ENCODE data around the gene ZDHHC11. TPM values are rescaled to one million over a fixed set of nuclear protein-coding genes. Genes with fewer than 3 reads are reported as not detected.

The ZDHHC11 gene, protein sequence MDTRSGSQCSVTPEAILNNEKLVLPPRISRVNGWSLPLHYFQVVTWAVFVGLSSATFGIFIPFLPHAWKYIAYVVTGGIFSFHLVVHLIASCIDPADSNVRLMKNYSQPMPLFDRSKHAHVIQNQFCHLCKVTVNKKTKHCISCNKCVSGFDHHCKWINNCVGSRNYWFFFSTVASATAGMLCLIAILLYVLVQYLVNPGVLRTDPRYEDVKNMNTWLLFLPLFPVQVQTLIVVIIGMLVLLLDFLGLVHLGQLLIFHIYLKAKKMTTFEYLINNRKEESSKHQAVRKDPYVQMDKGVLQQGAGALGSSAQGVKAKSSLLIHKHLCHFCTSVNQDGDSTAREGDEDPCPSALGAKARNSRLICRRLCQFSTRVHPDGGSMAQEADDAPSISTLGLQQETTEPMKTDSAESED
- total RNA-seq, result 5.7 TPM

DNA sequence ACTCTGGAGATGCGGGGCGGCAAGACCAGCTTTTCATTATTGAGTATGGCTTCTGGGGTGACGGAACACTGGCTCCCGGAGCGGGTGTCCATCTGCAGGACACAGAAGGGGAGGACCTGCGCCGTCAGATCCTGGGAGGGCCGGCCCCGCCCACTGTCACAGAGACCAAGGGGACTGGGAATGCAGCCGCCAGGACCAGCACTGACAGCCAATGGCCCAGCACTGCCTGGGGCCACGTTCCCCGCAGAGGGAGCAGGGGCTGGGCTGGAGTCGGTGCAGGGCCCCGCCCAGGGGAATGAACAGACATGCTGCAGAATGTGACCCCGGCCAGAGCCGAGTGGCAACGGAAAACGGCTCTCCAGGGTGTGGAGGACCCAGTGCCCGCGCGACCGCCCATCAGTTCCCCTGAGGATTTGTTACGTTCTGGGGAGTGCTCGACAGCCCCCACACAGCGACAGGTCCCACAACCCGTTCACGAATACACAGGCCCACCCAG lies at the start of gene ZDHHC11:
TSS of gene ZDHHC11 (minus strand) at position 476 of the 496 bp plus-strand sequence. CDS start at position 92, 384 bp downstream.
- no peak for DNase-seq (ENCODE audit: low spot score in 2 of 2)

DNA sequence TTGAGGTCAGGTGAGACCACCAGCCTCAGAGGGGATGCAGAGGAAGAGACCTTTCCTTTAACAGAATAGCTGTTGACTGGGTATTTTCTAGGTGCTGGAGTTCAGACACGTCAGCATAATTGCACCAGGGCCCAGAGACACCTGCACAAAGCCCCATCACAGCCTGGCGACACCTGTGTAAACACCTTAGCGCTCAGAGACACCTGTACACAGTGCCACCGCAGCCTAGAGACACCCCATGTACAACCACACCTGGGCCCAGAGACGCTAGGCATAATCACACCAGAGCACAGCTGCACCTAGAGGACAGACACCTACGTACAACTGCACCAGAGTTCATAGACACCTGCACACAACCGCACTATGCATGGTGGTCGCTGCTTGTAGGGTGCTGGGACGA lies 42.9 kb upstream of the ZDHHC11 start:
- DNase-seq (ENCODE audit: low spot score in 2 of 2) (no peak), FAIRE-seq (no peak)

More for the DNA sequence above, at the start of gene ZDHHC11:
- FAIRE-seq, result no peak

DNA sequence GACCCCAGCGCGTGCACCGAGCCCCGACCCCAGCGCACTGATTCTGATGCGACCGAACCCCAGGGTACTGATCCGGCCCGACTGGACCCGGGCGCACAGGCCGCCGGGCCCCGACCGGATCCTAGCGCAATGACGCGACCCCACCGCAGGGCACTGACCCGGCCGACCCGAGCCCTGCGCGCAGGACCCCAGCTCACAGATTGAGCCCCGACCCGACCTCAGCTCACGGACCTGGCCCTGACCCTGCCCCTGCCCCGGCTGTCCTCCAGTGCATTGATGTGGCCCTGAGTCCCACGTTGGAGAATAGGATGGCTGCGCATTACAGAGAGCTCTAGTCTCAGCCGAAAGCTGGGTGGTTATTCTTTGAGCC lies 42.3 kb upstream of the ZDHHC11 start:
- DNase-seq (ENCODE audit: low spot score in 2 of 2) (no peak), FAIRE-seq (no peak)

DNA sequence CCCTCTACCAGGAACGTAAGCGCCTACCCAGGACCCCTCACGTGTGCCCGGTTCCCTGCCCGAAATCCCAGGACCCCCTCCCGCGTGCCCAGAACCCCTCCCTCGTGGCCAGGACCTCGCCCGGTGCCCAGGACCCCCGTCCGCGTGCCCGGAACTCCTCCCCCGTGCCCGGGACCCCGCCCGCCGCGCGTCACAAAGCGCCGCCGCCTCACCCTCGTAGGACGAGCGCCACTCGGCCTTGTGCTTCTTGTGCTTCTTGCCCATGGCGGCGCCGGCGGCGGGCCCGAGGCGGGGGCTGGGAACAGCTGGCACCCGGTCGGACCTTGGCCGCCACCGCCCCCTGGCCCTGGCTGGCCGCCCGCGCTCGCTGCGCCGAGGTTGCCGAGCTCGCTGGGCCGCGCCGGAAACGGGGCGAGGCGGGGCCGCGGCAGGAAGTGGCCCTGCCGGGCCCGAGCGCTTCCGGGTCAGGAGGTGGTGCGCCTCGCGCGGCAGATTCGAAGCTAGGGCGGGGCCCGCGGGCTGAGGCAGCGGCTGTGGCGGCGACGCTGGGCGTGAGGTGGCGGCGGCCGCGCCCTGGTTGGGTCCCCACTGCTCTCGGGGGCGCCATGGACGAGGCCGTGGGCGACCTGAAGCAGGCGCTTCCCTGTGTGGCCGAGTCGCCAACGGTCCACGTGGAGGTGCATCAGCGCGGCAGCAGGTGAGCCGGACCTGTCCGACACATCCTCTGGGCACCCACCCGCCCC lies 41.8 kb upstream of the ZDHHC11 start, which contains the start of the genes BRD9 and TRIP13:
TSS of gene BRD9 (minus strand) at position 408 of the 743 bp plus-strand sequence. CDS start at position 264, 144 bp downstream.
TSS of gene TRIP13 (plus strand) at position 491 of the 743 bp plus-strand sequence. CDS start at position 606, 115 bp downstream.
- FAIRE-seq (no peak), DNase-seq (ENCODE audit: low spot score in 2 of 2) (peak; percentile 100)

DNA sequence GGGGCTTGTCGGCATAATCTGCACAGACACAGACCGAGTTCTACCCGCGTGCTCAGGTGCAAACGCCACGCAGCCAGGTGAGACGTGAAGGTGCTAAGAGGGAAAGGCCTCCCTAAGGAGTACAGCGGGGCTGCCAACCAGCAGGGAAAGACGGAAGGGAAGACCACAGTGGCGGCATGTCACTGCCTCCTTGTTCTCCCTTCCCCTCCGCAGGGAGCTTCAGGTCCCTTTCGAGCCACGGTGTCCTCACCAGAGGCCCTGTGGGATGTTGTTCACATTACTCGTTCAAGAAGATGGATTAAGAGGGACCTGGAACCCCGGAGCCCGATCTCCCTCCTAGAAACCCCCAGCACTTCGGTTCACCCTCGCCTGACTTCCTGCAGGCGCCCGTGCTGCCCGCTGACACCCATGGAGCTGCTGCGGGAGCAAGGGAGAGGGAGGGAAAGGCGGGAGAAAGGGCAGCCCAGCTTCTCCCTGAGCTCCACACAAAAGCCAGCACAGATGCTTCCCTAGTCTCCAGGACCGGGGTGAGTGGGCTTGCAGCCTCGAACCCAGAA lies 41.1 kb upstream of the ZDHHC11 start:
- FAIRE-seq (no peak), DNase-seq (ENCODE audit: low spot score in 2 of 2) (no peak)

DNA sequence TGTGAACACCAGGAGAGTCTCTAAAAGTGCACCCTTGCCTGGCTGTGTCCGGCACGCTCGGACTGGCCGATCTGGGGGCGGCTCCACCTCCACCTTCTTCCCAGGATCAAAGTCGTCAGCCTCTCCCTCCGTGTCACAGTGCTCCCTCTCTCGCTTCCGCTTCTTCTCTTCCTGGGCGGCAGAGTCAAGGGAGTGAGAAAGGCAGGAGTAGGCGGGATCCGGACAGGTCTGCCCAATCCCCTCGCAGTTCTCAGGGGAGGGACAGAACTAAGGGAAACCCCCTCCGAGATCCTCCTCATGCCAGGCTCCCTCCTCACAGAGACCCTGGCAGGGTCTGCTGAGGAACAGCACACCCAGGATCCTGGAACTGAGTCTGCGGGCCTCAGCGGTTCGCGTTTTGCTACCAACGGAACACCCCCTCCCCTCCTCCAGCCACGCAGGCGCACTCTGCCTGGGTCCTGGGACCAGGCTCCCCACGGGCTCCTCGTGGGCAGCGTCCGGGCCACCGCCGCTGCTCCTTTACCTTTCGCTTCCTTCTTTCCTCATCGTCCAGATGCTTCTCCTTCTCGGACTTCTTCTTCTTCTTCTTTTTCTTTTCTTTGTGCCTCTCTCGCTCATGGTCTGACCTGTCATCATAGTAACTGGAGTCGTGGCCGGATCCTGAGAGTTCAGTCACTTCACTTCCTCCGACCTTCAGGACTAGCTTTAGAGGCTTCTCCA lies 40.5 kb upstream of the ZDHHC11 start:
- FAIRE-seq (no peak), DNase-seq (ENCODE audit: low spot score in 2 of 2) (no peak)

DNA sequence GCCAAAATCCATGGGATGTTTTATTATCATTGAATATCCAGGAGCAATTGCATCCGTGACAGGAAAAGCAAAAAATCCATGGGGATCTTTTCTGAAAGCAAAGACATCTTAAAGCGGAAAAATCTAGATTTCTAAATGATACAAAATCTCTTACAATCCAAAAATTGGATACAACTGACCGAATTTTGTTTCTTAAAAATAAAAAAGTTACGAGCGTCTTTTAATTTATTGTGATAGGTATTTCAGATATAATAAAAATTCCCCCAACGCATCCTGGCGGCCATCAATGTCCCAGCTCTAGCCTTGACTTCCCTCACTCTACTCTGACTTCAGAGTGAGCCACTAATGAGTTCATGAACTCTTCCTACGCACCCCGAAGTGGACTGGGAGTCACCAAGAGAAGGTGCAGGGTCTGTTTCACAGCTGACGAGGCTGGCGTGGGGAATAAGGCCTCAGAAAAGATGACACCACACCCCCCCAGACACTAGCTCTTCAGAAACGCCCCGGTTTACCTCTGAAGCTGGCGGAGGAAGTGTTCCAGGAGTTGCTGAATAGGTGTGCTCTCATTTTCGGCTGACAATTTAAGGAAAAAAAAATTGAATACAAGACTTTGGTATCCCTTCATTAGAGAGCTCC lies 38.4 kb upstream of the ZDHHC11 start:
- no peak for DNase-seq (ENCODE audit: low spot score in 2 of 2)
- no peak for FAIRE-seq

DNA sequence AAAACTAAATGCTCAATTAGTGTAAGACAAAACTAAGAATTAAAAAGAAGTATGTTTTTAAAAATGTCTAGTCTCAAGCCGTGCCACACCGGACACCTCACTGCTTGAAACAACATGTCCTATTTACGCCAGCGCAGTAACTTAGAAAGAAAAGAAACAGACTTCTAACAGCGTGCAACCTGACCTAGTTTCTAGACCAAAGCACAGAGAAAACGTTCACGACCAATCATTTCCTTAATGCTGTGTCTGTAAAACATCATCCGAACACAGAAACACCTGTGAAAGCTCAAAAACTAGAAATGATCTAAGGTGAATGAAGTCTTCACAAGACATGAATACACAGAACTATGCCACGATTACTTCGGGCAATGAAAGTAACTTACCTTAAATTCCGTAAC lies 37.9 kb upstream of the ZDHHC11 start:
- no peak for FAIRE-seq
- no peak for DNase-seq (ENCODE audit: low spot score in 2 of 2)

DNA sequence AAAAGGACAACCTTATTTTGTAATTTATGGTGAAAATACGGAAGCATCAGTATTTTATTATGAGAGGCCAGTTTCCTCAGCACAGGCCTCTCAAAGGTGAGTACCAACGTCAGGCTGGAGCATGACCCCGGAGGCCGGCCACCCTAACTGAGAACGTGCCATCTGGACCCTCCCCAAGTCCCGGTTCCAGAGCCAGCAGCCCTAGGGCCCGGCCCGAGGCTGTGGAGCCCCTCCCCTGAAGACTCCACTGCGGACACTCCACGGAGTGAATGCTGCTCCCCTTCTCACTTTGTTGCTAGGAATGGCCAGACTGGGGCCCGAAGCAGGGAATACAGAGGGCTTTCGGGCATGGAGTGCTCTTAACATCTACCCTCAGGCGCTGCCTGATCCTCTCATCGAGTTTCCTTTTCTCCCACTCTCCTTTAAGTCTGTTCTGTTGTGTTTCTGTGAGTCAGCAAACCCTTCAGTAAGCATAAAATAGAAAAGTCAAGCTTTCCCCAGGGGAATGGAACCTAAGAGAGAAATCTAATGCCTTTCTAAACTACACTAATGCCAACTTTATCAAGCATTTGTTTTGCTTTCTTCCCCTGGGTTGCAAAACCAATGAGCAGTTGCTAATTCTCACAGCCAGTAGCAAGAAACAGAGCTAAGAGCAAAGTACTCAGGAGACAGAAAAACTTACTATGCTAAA lies 37.3 kb upstream of the ZDHHC11 start:
- FAIRE-seq, result no peak

DNA sequence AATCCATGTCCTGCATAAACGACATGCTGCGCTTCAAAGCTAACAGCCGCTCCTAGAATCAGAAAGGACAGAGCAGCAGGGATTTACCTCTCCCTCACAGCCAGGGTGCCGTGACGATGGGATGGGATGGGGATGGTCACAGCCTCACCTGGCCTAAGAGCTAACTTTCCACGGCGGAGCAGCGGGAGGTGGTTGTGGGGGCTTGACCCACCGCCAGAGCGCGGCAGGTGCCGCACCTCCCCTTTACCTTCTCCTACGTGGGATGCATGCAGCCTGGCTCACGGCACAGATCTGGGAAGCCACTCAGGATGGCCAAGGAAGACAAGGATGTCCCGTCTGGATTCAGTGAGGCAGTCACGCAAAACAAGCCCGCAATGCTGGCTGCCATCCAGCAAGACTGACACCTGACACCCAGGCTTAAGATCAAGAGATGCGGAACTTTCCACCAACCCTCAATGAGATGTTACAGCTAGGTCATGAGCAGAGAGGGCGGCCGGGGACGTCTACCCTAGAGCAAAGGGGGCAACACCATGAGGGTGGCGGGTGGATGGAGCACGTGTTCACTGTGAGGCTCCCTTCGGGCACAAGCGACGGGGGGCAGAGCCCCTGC lies 36.0 kb upstream of the ZDHHC11 start:
- no peak for DNase-seq (ENCODE audit: low spot score in 2 of 2)
- no peak for FAIRE-seq

More for the DNA sequence above, 37.3 kb upstream of the ZDHHC11 start:
- no peak for DNase-seq (ENCODE audit: low spot score in 2 of 2)

DNA sequence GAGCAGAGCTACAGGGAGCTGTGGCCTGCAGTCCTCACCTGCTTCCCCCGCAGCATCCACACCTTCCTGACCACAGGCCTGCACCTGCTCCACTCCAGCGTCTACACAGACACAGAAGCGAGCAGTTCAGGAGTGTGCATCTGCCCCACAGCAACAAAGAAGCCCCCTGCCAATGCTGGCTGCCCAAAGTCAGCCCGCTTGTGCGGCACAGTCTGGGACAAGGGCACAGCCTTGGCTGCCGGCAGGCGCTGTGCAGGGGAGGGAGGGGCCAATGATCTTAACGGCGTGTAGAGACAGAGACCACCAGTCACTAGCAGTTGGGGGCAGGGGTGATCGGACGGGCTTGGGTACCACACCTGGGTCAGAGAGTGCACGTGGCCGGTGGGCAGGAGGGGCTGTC lies 35.2 kb upstream of the ZDHHC11 start:
- FAIRE-seq, result no peak

DNA sequence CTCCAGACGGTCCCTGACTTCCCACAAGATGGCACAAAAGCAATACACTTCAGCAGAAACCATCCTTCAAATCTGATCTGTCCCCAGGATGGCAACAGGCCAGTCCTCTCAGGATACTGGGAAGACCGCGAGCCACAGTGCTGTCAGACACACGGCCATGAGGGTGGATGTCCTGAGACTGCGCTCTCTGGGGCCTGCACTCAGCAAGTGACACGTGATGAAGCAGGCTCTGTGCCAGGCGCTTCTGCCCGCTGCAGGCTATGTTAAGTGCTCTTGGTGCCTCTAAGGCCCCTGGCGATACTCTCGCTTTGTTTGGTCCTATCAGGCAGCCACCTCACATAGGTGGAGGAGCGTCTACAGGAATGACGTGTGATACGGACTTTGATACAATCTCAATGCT lies 34.7 kb upstream of the ZDHHC11 start:
- DNase-seq (ENCODE audit: low spot score in 2 of 2), result peak in 1 of 2 donors; percentile 41
- no peak for FAIRE-seq

More for the DNA sequence above, 35.2 kb upstream of the ZDHHC11 start:
- no peak for DNase-seq (ENCODE audit: low spot score in 2 of 2)

DNA sequence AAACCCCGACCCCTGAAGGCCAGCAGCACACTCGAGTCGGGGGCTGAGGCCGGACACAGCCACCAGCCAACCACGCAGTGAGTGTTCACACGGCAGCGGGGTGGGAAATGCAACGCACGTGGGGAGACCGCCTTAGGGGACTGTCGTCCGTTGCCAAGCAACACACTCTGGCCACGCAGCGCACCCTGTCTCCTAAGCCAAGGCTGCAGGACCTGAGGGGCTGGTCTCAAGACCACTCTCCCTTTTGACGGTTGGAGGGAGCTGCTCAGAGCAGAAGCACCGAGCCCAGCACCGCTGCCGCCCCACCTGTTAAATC lies 34.3 kb upstream of the ZDHHC11 start:
- DNase-seq (ENCODE audit: low spot score in 2 of 2), result no peak
- FAIRE-seq, result no peak

DNA sequence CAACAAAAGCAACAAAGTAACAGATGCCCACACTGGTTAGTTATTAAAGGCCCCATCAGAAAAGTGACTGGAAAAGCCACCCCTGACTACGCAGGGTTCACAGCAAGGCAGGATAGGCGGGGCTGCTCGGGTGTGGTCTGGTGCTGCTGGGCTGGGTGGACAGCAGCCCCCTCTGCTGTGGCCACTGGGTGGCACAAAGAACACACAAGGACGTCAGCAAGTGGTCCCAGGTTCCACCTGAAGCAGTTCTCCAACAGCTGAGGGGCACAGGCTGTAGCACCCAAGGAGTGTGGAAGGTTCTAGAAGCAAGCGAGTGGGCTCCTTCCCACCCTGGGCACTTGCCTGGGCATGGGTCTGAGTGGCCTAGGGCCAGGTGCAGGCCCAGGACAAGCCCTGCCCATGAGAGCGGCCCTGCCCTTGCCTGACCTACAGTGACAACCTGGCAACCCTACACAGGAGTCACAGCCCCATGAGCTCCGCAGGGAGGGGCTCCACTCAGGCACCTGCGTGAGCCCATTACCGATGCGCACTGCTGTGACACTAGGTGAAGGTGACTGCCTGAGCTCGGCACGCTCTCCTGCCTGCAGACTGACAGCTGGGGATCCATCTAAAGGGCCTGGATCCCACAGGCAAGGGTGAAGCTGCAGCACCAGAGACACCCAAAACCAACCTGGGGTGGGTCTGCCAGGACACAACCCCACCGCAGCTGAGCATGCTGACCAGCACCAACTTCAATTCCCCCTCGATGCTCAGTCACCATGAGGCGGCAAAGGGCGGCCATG lies 33.8 kb upstream of the ZDHHC11 start:
- FAIRE-seq (no peak), DNase-seq (ENCODE audit: low spot score in 2 of 2) (no peak)

DNA sequence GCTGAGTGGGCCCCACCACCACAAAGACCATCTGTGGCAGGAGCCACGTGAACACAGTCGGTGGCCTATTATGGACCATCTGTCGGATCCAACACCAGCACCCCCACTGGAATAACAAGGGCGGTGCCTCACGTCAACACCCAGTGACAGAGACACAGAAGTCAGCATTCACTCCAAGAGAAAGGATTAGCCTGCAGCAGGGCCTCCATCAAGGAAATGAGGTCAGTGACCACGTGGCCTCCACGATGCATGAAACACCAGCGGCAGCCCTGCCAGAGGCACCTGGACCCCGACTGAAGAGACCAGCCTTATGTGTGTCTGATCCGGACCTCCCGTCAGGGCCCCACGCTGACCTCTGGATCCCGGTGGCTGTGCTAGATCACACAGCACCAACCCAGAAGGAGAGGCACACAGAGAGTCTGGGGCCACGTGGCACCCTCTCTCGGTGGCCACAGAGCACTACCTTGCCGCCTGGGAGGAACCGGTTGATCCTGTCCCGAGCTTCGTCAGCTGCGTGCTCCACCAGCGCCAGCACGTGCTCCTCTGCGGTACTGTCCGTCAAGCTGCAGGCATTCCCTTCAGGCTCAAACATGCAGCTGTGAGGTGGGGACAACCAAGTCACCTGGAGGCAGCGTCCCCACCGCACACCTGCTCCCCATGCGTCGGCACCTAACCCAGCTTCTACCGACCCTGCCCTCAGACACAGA lies 32.8 kb upstream of the ZDHHC11 start:
- DNase-seq (ENCODE audit: low spot score in 2 of 2), result peak in 1 of 2 donors; percentile 39
- no peak for FAIRE-seq

DNA sequence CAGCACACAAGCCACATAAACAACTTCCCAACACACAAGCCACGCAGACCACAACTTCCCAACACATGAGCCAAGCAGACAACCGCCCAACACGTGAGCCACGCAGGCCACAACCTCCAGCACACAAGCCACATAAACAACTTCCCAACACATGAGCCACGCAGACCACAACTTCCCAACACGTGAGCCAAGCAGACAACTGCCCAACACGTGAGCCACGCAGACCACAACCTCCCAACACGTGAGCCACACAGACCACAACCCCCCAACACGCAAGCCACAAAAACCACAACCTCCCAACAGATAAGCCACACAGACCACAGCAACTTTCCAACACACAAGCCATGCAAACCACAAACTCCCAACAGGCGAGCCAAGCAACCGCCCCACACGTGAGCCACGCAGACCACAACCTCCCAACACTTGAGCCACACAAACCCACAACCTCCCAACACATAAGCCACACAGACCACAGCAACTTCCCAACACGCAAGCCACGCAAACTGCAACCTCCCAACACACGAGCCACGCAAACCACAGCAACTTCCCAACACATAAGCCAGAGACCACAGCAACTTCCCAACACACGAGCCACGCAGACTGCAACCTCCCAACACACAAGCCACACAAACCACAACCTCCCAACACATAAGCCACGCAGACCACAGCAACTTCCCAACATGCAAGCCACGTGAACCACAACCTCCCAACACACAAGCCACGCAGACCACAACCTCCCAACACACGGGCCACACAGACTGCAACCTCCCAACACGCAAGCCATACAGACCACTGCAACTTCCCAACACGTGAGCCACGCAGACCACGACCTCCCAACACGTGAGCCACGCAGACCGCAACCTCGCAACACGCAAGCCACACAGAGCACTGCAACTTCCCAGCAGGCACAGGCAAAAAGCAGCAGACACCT lies 31.7 kb upstream of the ZDHHC11 start:
- FAIRE-seq (no peak), DNase-seq (ENCODE audit: low spot score in 2 of 2) (no peak)

DNA sequence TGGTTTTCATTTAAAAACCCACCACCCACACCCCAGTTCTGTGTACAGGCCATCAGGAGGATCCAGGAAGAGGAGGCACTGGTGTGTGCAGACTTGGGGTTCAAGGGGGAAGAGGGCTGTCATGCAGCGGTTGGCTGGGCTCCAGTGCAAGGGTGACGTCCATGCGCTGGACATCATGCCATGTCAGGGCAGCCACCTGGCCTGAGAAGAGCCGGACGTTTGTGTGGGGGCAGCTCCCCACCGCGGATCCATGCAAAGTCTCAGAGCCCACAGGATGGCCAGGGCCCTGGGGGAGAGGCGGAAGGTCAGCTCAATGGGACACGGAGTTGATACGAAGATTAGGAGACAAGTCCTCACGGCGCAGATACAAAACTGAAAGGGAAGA lies 30.8 kb upstream of the ZDHHC11 start:
- FAIRE-seq (no peak), DNase-seq (ENCODE audit: low spot score in 2 of 2) (no peak)

All from frontal cortex (tissue), 4 donors.